Measurements from ENCODE around the gene C11orf16. TPM values are rescaled to one million over a fixed set of nuclear protein-coding genes. Genes with fewer than 3 reads are reported as not detected.

C11orf16 gene
- polyA plus RNA-seq, 3 donors: not detected

- intact Hi-C loops (cut with micrococcal nuclease): no loop called here
- no CpG with 5 or more reads among the region's 4 CpGs for WGBS (ENCODE audit: insufficient coverage)
- H2AFZ ChIP-seq (ENCODE audit: insufficient read depth, low read depth, low read length, poor library complexity, severe bottlenecking): peak overlapping the region; percentile 88
Observed at GRCh38 chr11:8914661-8915018, 18.1 kb downstream of the C11orf16 start.

DNA sequence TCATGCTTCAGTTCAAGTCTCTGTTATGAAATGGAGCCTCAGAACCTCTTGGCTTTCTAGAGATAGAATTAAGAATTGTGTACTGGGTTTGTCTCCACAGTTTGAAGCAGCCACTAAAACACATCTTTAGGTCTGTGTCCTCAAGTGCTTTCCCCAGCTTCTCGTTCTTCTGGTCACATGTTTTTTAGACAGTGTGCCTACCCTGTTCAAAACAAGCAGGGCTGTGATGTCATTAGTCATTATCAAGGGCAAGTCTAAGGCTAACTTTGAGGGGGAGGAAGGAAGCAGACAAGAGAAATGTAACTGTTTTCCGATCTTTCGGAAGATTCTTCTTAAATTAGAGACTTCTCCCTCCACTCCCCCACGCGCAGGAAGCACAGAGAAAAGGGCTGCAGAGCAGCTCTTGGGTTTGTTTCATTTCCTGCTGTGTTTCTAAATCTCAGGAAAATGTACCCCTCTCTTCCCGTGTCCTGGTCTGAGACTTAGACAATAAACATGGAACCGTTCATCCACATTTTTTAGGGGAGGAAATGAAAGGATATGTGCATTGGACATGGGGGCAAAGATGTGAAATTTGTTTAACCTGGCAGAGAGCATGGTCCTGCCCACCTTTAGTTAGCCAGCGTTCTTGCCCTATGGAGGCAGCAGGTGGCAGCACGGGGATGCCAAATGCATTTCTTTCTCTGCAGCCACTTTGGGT, 18.6 kb downstream of the C11orf16 start:
- H3K4me1 Mint-ChIP-seq: peaks cover 40% of the 10 kb centered on the region
- H2AFZ ChIP-seq (ENCODE audit: insufficient read depth, low read depth, low read length, poor library complexity, severe bottlenecking): peak overlapping the region; percentile 88
- peak; percentile 15 to 42 (median 20) for DNase-seq
- peaks cover 23 to 44% of the 10 kb centered on the region in 2 donors for H3K4me1 ChIP-seq (ENCODE audit: control insufficient read depth in 1 of 2, insufficient read depth in 2 of 2, low read length in 2 of 2)
- H4K20me1 ChIP-seq (ENCODE audit: insufficient read depth, low read length): no peaks in the 10 kb centered on the region
- H3K9me3 ChIP-seq (replicated peaks in 1 of 2; ENCODE audit: control insufficient read depth in 1 of 2, insufficient read depth in 1 of 2, low read length in 2 of 2): no peaks in the 10 kb centered on the region
- peak overlapping the region in 1 of 2 donors; percentile 61 for H3K27ac ChIP-seq (ENCODE audit: low read depth in 1 of 2, low read length in 2 of 2)
- 0% methylated on average over 5 of the region's 9 CpGs for WGBS (ENCODE audit: insufficient coverage)
- TF ChIP-seq, protein P1, sequence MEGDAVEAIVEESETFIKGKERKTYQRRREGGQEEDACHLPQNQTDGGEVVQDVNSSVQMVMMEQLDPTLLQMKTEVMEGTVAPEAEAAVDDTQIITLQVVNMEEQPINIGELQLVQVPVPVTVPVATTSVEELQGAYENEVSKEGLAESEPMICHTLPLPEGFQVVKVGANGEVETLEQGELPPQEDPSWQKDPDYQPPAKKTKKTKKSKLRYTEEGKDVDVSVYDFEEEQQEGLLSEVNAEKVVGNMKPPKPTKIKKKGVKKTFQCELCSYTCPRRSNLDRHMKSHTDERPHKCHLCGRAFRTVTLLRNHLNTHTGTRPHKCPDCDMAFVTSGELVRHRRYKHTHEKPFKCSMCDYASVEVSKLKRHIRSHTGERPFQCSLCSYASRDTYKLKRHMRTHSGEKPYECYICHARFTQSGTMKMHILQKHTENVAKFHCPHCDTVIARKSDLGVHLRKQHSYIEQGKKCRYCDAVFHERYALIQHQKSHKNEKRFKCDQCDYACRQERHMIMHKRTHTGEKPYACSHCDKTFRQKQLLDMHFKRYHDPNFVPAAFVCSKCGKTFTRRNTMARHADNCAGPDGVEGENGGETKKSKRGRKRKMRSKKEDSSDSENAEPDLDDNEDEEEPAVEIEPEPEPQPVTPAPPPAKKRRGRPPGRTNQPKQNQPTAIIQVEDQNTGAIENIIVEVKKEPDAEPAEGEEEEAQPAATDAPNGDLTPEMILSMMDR (IDR thresholded peaks at IDR 0.05): peak; percentile 64
- peak overlapping the region in 6 of 7 donors; percentile 49 to 90 (median 70) for H3K27ac Mint-ChIP-seq
- peak overlapping the region; percentile 5 to 71 (median 51) for H3K4me3 ChIP-seq (replicated peaks in 1 of 3; ENCODE audit: low read depth in 2 of 3, low read length in 3 of 3)
- peaks cover 24 to 32% of the 10 kb centered on the region in 2 donors for H3K36me3 ChIP-seq (replicated peaks in 1 of 2; ENCODE audit: control insufficient read depth in 1 of 2, insufficient read depth in 2 of 2, low read length in 2 of 2)
- H3K4me2 ChIP-seq (replicated peaks; ENCODE audit: extremely low read depth, low read length, poor library complexity, severe bottlenecking): peak overlapping the region; percentile 77
- peaks cover 0 to under 1% (median 0%) of the 10 kb centered on the region in 7 donors for H3K9me3 Mint-ChIP-seq
- H3K27me3 ChIP-seq (ENCODE audit: control insufficient read depth in 2 of 2, insufficient read depth in 2 of 2, low read length in 2 of 2): peaks cover 0 to 3% of the 10 kb centered on the region in 2 donors
- peaks cover 23 to 39% of the 10 kb centered on the region in 2 donors for H3K36me3 Mint-ChIP-seq
- peaks cover 3% of the 10 kb centered on the region for H3K79me2 ChIP-seq (ENCODE audit: insufficient read depth, low read length)
- intact Hi-C loops (cut with micrococcal nuclease): no loop called here
- H3K4me3 Mint-ChIP-seq: peak overlapping the region; percentile 75 to 82
- peaks cover 3 to 12% (median 10%) of the 10 kb centered on the region in 3 donors for H3K27me3 Mint-ChIP-seq (ENCODE audit: low read depth in 3 of 3)
- peak overlapping the region; percentile 54 for H3K9ac ChIP-seq (ENCODE audit: insufficient read depth, low read length, poor library complexity, severe bottlenecking)

More at GRCh38 chr11:8914661-8915018, 18.1 kb downstream of the C11orf16 start:
- peaks cover 3% of the 10 kb centered on the region for H3K79me2 ChIP-seq (ENCODE audit: insufficient read depth, low read length)
- Mint-ChIP-seq H3K27me3 (ENCODE audit: low read depth in 3 of 3) (peaks cover 2 to 10% (median 8%) of the 10 kb centered on the region in 3 donors), H3K9me3 (no peaks in the 10 kb centered on the region), H3K27ac (no peak overlapping the region), H3K36me3 (peaks cover 27 to 44% of the 10 kb centered on the region in 2 donors), H3K4me3 (peak overlapping the region; percentile 75 to 82), H3K4me1 (peaks cover 34% of the 10 kb centered on the region)
- no peaks in the 10 kb centered on the region for H4K20me1 ChIP-seq (ENCODE audit: insufficient read depth, low read length)
- peaks cover 27 to 37% of the 10 kb centered on the region in 2 donors for H3K36me3 ChIP-seq (replicated peaks in 1 of 2; ENCODE audit: control insufficient read depth in 1 of 2, insufficient read depth in 2 of 2, low read length in 2 of 2)
- H3K27me3 ChIP-seq (ENCODE audit: control insufficient read depth in 2 of 2, insufficient read depth in 2 of 2, low read length in 2 of 2): peaks cover 0 to 3% of the 10 kb centered on the region in 2 donors
- H3K4me2 ChIP-seq (replicated peaks; ENCODE audit: extremely low read depth, low read length, poor library complexity, severe bottlenecking): peak overlapping the region; percentile 77
- H3K27ac ChIP-seq (ENCODE audit: low read depth in 1 of 2, low read length in 2 of 2): peak overlapping the region in 1 of 2 donors; percentile 61
- H3K4me1 ChIP-seq (ENCODE audit: control insufficient read depth in 1 of 2, insufficient read depth in 2 of 2, low read length in 2 of 2): peaks cover 20 to 38% of the 10 kb centered on the region in 2 donors
- no peaks in the 10 kb centered on the region for H3K9me3 ChIP-seq (replicated peaks in 1 of 2; ENCODE audit: control insufficient read depth in 1 of 2, insufficient read depth in 1 of 2, low read length in 2 of 2)
- peak overlapping the region in 1 of 3 experiments; percentile 71 for H3K4me3 ChIP-seq (replicated peaks in 1 of 3; ENCODE audit: low read depth in 2 of 3, low read length in 3 of 3)
- DNase-seq: no peak
- H3K9ac ChIP-seq (ENCODE audit: insufficient read depth, low read length, poor library complexity, severe bottlenecking): peak overlapping the region; percentile 54
- TF ChIP-seq, protein P1 (IDR thresholded peaks at IDR 0.05): no peak
